WTC11 (cell line): Measurements from ENCODE around the gene RPS10. TPM values are rescaled to one million over a fixed set of nuclear protein-coding genes. Genes with fewer than 3 reads are reported as not detected.

ENCODE experiments used
- ATAC-seq: fragments of 200-7000 bp; cut with Tn5 transposase; 2 replicates; pipeline ENCODE4 v1.10.0; 2021; ENCODE audit warnings: mild to moderate bottlenecking, moderate library complexity
- CTCF ChIA-PET: fragments of 300-600 bp; sonication (Branson Sonifier 250); formaldehyde crosslinking; loops from one replicate; lab custom pipeline; 2021; ENCODE audit warnings: antibody characterized with exemption; lab: Charles Lee
- POLR2A ChIA-PET: fragments of 350-600 bp; sonication (Branson Sonifier 250); formaldehyde crosslinking; loops from one replicate; lab custom pipeline; 2021; ENCODE audit warnings: antibody characterized with exemption; lab: Charles Lee
- DNase-seq: peaks from one replicate; pipeline ENCODE4 v3.0.0; 2021; ENCODE audit warnings: low spot score
- H3K27ac Mint-ChIP-seq: 2 replicates; pipeline ENCODE4 v1.8.0; 2021; ENCODE audit warnings: mixed read lengths
- H3K27me3 Mint-ChIP-seq: 2 replicates; pipeline ENCODE4 v1.8.0; 2021; ENCODE audit warnings: low read depth, mild to moderate bottlenecking, moderate library complexity, mixed read lengths
- H3K36me3 Mint-ChIP-seq: 2 replicates; pipeline ENCODE4 v1.8.0; 2021; ENCODE audit warnings: mixed read lengths
- H3K4me1 Mint-ChIP-seq: 2 replicates; pipeline ENCODE4 v1.8.0; 2022; ENCODE audit warnings: mixed read lengths
- H3K4me3 Mint-ChIP-seq: 2 replicates; pipeline ENCODE4 v1.8.0; 2021; ENCODE audit warnings: mild to moderate bottlenecking, moderate library complexity, mixed read lengths
- H3K9me3 Mint-ChIP-seq: 2 replicates; pipeline ENCODE4 v1.8.0; 2021; ENCODE audit warnings: mixed read lengths
- ATF1 ChIP-seq: sonication (generic); formaldehyde crosslinking; IDR thresholded peaks from 2 replicates; pipeline ENCODE4 v1.8.1; 2023; ENCODE audit warnings: mild to moderate bottlenecking, moderate library complexity, missing genetic modification reagents
- CBFB ChIP-seq: sonication (generic); formaldehyde crosslinking; IDR thresholded peaks from 2 replicates; pipeline ENCODE4 v1.8.1; 2022; ENCODE audit warnings: mild to moderate bottlenecking, low read depth, missing genetic modification reagents
- CREM ChIP-seq: sonication (generic); formaldehyde crosslinking; IDR thresholded peaks from 2 replicates; pipeline ENCODE4 v1.8.1; 2022; ENCODE audit warnings: mild to moderate bottlenecking, missing genetic modification reagents, moderate library complexity
- E2F1 ChIP-seq: sonication (generic); formaldehyde crosslinking; IDR thresholded peaks from 2 replicates; pipeline ENCODE4 v1.8.0; 2022; ENCODE audit warnings: mild to moderate bottlenecking, missing genetic modification reagents
- E2F5 ChIP-seq: sonication (generic); formaldehyde crosslinking; IDR thresholded peaks from 2 replicates; pipeline ENCODE4 v1.8.1; 2022; ENCODE audit warnings: mild to moderate bottlenecking, moderate library complexity, missing genetic modification reagents
- FOXK1 ChIP-seq: sonication (generic); formaldehyde crosslinking; IDR thresholded peaks from 2 replicates; pipeline ENCODE4 v1.8.0; 2022; ENCODE audit warnings: mild to moderate bottlenecking, moderate library complexity, missing genetic modification reagents
- FOXP1 ChIP-seq: sonication (generic); formaldehyde crosslinking; IDR thresholded peaks from 2 replicates; pipeline ENCODE4 v1.8.0; 2022; ENCODE audit warnings: missing genetic modification reagents, mild to moderate bottlenecking, moderate library complexity, borderline replicate concordance
- GTF2I ChIP-seq: fragments of 250-450 bp; sonication (Bioruptor Pico); conservative IDR thresholded peaks from 2 replicates; pipeline ENCODE4 v1.4.0; 2021; ENCODE audit warnings: mild to moderate bottlenecking
- IRF2 ChIP-seq: sonication (generic); formaldehyde crosslinking; IDR thresholded peaks from 2 replicates; pipeline ENCODE4 v1.8.0; 2022; ENCODE audit warnings: low read depth, missing genetic modification reagents, borderline replicate concordance
- JAZF1 ChIP-seq: fragments of 250-450 bp; sonication (Bioruptor Pico); IDR thresholded peaks from 2 replicates; pipeline ENCODE4 v1.9.0; 2021; ENCODE audit warnings: moderate library complexity, mild to moderate bottlenecking, inconsistent platforms
- KAT7 ChIP-seq: sonication (generic); formaldehyde crosslinking; IDR thresholded peaks from 2 replicates; pipeline ENCODE4 v1.8.1; 2023; ENCODE audit warnings: missing genetic modification reagents, mild to moderate bottlenecking, borderline replicate concordance
- NFATC4 ChIP-seq: fragments of 250-450 bp; sonication (Bioruptor Pico); IDR thresholded peaks from 2 replicates; pipeline ENCODE4 v1.9.0; 2021; ENCODE audit warnings: mild to moderate bottlenecking
- NFYB ChIP-seq: sonication (generic); formaldehyde crosslinking; conservative IDR thresholded peaks from 2 replicates; pipeline ENCODE4 v1.8.0; 2022; ENCODE audit warnings: low read depth, missing genetic modification reagents
- ZNF219 ChIP-seq: sonication (generic); formaldehyde crosslinking; IDR thresholded peaks from 2 replicates; pipeline ENCODE4 v1.8.0; 2023; ENCODE audit warnings: missing genetic modification reagents, mild to moderate bottlenecking, borderline replicate concordance
- ZNF423 ChIP-seq: fragments of 250-450 bp; sonication (Bioruptor Pico); IDR thresholded peaks from 2 replicates; pipeline ENCODE4 v2.1.2; 2022; ENCODE audit warnings: mild to moderate bottlenecking, moderate library complexity
- total RNA-seq: library from RNA; stranded (reverse); gene quantifications from 3 replicates; pipeline ENCODE4 v1.2.3, GENCODE V29; 2021
- TF ChIP-seq, protein P1 (sequence below): sonication (generic); formaldehyde crosslinking; IDR thresholded peaks from 2 replicates; pipeline ENCODE4 v1.8.1; 2022; ENCODE audit warnings: low read depth, mild to moderate bottlenecking, moderate library complexity, missing genetic modification reagents, borderline replicate concordance
- TF ChIP-seq, protein P2 (sequence below): sonication (generic); formaldehyde crosslinking; conservative IDR thresholded peaks from 2 replicates; pipeline ENCODE4 v1.8.1; 2023; ENCODE audit warnings: mild to moderate bottlenecking, low read depth, missing genetic modification reagents, moderate library complexity
- TF ChIP-seq, protein P3 (sequence below): sonication (generic); formaldehyde crosslinking; IDR thresholded peaks from 2 replicates; pipeline ENCODE4 v1.8.1; 2023; ENCODE audit warnings: mild to moderate bottlenecking, moderate library complexity, missing genetic modification reagents

Gene RPS10
- total RNA-seq, 1 experiment from 2014 or later = 2,184 TPM

DNA sequence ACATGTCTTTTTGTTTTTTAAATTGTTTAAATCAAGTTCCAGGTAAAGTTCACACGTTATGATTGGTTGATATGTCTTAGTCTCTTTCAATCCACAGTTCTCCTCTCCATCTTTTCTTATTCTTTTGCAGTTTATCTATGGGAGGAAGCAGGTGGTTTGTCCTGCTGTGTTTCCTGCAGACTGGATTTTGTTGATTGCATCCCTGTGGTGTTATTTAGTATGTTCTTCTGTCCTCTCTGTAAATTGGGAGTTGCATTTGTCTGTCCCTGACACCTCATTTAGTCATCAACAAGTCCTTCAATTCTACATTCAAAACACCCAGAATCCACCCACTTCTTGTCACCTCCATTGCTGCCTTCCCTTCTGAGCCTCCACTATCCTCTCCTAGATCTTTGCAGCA is 48.1 kb upstream of the RPS10 start (continued):
- TF ChIP-seq GTF2I (CRISPR knock-in tag) = no peak
- TF ChIP-seq E2F5 = no peak
- no peak for TF ChIP-seq CBFB (CRISPR knock-in tag)
- TF ChIP-seq FOXK1 = no peak
- TF ChIP-seq, all 79 proteins: peak for 0

- peaks cover 14% of the 10 kb centered on the region for H3K9me3 Mint-ChIP-seq
- ATAC-seq (no peak), DNase-seq (no peak)
- ChIA-PET CTCF (interaction anchor here (0.6 kb wide), 1 partner anchor 765 kb away, joined by 4 read pairs; no protein-coding TSS in a partner anchor), POLR2A (interaction anchor here (0.9 kb wide), 1 partner anchor 236 kb away, joined by 3 read pairs; the partner anchor contains the start of gene HMGA1)
- H3K27me3 Mint-ChIP-seq = no peaks in the 10 kb centered on the region; the same call in 1 of the 2 replicates
- H3K4me1 Mint-ChIP-seq = peaks cover 4% of the 10 kb centered on the region; the same call in 1 of the 2 replicates
- peaks cover 11% of the 10 kb centered on the region for H3K36me3 Mint-ChIP-seq
- H3K27ac Mint-ChIP-seq = peak overlapping the region; percentile 44; the same call in 1 of the 2 replicates
- TF ChIP-seq ZNF219 (no peak), GTF2I (CRISPR knock-in tag) (no peak), ATF1 (CRISPR knock-in tag) (no peak), E2F1 (CRISPR knock-in tag) (no peak), CREM (CRISPR knock-in tag) (no peak), FOXP1 (CRISPR knock-in tag) (no peak), IRF2 (CRISPR knock-in tag) (no peak)
- TF ChIP-seq, protein P1, sequence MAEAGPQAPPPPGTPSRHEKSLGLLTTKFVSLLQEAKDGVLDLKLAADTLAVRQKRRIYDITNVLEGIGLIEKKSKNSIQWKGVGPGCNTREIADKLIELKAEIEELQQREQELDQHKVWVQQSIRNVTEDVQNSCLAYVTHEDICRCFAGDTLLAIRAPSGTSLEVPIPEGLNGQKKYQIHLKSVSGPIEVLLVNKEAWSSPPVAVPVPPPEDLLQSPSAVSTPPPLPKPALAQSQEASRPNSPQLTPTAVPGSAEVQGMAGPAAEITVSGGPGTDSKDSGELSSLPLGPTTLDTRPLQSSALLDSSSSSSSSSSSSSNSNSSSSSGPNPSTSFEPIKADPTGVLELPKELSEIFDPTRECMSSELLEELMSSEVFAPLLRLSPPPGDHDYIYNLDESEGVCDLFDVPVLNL (CRISPR knock-in tag) = no peak
- TF ChIP-seq, protein P2, sequence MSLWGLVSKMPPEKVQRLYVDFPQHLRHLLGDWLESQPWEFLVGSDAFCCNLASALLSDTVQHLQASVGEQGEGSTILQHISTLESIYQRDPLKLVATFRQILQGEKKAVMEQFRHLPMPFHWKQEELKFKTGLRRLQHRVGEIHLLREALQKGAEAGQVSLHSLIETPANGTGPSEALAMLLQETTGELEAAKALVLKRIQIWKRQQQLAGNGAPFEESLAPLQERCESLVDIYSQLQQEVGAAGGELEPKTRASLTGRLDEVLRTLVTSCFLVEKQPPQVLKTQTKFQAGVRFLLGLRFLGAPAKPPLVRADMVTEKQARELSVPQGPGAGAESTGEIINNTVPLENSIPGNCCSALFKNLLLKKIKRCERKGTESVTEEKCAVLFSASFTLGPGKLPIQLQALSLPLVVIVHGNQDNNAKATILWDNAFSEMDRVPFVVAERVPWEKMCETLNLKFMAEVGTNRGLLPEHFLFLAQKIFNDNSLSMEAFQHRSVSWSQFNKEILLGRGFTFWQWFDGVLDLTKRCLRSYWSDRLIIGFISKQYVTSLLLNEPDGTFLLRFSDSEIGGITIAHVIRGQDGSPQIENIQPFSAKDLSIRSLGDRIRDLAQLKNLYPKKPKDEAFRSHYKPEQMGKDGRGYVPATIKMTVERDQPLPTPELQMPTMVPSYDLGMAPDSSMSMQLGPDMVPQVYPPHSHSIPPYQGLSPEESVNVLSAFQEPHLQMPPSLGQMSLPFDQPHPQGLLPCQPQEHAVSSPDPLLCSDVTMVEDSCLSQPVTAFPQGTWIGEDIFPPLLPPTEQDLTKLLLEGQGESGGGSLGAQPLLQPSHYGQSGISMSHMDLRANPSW (CRISPR knock-in tag) = no peak
- no peak overlapping the region for H3K4me3 Mint-ChIP-seq
Measured at GRCh38 chr6:34472425-34472824, 46.6 kb upstream of the RPS10 start.

DNA sequence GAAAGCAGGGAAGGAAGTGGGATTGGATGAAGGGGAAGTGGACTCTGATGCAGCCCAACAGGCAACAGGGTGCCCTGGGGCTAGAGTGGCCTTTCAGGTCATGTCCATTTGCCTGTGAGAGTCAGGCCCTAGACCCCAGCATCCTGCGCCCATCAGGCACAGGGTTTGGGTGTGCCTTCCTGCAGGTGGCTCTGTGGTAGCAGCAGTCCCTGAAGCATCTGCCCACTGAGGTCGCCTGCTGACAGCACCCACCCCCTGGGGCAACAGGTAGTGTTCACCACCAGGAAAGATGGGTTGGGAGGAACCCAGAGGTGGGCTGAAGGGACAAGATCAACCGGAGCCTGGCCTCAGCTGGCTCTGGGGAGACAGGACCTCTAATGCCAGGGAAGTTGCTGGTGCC is 43.6 kb upstream of the RPS10 start:
- Mint-ChIP-seq H3K27ac (no peak overlapping the region), H3K4me1 (peaks cover 10% of the 10 kb centered on the region), H3K4me3 (no peak overlapping the region), H3K9me3 (peaks cover 10% of the 10 kb centered on the region), H3K27me3 (peaks cover 9% of the 10 kb centered on the region), H3K36me3 (peaks cover 7% of the 10 kb centered on the region)
- DNase-seq (no peak), ATAC-seq (no peak)
- TF ChIP-seq NFATC4 (no peak), GTF2I (CRISPR knock-in tag) (no peak), ZNF423 (CRISPR knock-in tag) (no peak), JAZF1 (CRISPR knock-in tag) (no peak), KAT7 (CRISPR knock-in tag) (no peak), NFYB (CRISPR knock-in tag) (no peak)
- TF ChIP-seq, protein P3, sequence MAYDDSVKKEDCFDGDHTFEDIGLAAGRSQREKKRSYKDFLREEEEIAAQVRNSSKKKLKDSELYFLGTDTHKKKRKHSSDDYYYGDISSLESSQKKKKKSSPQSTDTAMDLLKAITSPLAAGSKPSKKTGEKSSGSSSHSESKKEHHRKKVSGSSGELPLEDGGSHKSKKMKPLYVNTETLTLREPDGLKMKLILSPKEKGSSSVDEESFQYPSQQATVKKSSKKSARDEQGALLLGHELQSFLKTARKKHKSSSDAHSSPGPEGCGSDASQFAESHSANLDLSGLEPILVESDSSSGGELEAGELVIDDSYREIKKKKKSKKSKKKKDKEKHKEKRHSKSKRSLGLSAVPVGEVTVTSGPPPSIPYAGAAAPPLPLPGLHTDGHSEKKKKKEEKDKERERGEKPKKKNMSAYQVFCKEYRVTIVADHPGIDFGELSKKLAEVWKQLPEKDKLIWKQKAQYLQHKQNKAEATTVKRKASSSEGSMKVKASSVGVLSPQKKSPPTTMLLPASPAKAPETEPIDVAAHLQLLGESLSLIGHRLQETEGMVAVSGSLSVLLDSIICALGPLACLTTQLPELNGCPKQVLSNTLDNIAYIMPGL (CRISPR knock-in tag) = no peak
- ChIA-PET CTCF (interaction anchor here (0.6 to 2.9 kb wide), 2 partner anchors 10 to 14 kb away, joined by 4 to 8 read pairs; no protein-coding TSS in a partner anchor), POLR2A (interaction anchor here (0.6 kb wide), 1 partner anchor 166 kb away, joined by 5 read pairs; no protein-coding TSS in a partner anchor)
